Activated T-cell treated with anti-CD3 and anti-CD28 coated beads, Interleukin-2, amount 50 U/mL, for 1 hour (primary cell): Measurements from ENCODE around the gene OVOL1.
A peak's percentile ranks its signal among the peaks of the same experiment; 100 is the strongest.

Source experiments
- DNase-seq: peaks from one replicate; pipeline ENCODE4 v3.0.0-alpha.2; 2020

Gene OVOL1

GRCh38 chr11:65778431-65778900 lies 8.4 kb upstream of the OVOL1 start:
- DNase-seq, result no peak

DNA sequence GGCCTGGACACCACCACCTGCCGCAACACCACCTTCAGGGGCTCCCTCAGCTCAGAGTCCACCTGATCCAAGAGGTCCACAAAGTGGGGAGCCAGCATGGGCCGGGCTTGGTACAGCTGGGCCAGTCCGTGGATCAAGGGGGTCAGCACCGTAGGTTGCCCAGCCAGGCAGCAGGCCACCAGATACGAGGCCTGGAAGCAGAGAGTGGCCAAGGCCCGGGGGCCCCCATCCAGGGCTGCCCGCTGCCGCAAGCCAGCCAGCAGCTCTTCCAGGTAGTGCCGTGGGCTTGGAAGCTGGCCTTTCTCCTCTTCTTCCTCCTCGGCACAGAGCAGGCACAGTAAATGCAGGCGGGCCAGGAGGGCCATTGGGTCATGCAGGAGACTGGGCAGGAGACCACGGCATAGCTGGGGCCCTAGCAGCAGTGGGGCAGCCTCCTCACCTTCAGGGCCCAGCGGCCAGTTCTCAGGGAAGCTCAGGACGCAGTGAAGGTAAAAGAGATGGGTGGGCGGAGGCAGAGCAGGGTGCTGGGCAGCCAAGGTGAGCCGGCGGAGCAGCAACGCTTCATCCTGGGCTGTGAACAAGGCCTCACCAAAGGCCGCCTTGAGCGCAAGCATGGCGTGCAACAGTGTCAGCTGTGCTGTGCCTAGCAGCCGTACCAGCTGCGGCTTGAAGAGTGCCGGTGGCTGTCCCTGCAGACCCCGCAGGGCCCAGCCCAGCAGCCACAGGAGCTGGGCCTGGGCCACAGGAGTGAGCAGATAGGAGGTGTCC lies 7.8 kb upstream of the OVOL1 start:
- DNase-seq, result no peak

DNA sequence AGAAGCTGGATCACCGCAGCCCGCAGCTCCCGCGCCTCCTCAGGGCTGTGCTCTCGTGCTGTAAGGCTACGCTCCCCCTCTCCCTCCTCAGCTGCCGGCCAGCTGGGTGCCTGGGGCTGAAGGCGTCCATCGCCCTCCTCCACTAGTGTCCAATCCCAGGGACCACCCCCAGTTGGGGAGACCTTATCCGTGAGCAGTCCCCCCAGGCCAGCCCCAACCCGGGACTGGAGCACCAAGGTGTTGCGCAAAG lies 7.3 kb upstream of the OVOL1 start:
- no peak for DNase-seq

GRCh38 chr11:65779919-65780769 lies 6.7 kb upstream of the OVOL1 start:
- DNase-seq, result peak; percentile 82

GRCh38 chr11:65780770-65781151 lies 6.1 kb upstream of the OVOL1 start, which contains the start of gene AP5B1:
TSS of gene AP5B1 (minus strand) at chr11:65780976. CDS start at chr11:65780591, 385 bp downstream.
- peak; percentile 83 for DNase-seq

- no peak for DNase-seq
These were observed 5.5 kb upstream of the OVOL1 start for GRCh38 chr11:65781152-65781961.

DNA sequence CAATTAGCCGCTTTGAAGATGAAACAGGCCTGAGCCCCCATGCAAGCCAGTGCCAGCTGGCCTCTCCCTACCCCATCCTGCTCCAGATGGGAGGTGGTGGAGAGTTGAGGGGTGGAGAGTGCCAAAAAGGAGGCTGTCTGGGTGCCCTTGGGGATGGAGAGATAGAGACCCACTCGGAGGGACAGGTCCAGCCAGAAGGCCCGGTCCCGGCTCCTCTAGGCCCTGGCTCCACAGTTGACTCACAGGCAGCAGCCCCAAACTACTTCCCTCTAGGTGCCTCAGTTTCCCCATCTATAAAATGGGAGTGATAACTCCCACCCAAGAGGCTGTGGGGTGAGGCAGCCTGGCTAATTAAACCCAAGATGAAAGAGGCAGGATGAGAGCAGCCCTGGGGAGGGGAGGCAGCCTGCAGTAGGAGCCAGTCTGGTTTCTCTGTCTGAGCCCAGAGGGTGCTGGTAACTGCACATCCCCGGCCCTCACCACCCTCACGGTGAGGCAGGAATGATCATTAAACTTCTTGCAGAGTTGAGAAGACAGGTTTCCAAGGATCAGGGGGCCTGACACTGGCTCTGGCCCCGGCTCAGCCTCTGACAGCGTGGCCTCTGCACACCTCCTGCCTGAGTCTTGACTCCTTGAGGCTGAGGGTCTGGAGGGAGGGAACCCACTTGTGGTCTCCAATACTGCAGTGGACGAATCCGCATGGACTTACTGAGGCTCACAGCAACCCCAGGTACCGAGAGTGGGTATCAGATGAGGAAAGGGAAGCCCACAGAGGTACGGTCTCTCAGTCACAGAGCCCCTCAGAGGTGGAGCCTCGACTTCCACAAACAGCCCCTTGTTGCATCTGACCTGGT lies 4.7 kb upstream of the OVOL1 start:
- no peak for DNase-seq

DNA sequence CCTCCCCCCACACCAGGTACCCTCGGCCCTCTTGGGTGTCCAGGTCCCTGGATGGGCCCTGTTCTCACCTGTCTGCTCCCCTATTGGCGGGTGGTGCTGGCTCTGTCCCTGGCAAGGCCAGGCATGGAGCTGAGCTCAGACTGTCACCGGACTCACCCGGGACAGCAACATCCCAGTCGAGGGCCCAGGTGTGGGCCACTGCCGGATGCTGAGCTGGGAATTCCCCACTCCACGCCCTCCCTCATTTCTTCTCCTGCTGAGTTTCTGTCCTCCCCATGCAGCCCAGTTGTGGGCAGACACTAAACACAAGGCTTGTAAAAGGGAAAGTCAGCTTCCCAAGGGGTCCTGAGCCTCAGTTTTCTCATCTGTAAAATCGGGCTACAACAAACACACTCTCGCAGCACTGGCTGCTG lies 4.0 kb upstream of the OVOL1 start:
- no peak for DNase-seq

DNA sequence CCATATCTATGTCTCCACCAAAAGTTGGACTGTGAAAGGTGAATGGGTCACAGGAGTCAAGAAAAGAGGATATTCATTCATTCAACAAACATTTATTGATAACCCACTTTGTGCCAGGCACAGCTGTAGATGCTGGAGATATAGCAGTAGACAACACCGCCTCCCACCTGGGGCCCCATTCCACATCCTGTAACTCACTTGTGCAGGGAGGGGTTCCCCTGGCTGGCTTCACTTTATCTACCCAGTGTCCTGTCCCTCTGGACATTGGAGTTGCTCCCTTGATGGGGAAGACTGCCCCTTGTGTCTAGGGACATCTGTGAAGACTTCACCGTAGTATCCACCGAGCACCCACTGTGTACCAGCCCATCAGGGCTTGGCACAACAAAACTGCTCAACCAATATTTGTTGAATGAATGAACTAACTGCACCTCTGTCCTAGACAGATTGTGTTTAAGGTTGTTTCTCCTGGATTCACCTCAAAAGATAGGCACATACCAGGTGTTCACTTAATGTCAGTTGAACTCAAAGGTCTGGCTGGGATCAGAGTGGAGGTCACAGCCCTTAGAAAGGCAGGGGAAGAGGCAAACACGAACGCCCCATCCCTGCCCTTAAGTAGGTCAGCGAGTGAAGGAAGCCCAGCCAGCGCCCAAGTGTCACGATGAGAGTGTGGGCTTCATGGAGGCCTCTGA lies 1.4 kb upstream of the OVOL1 start:
- no peak for DNase-seq

- DNase-seq, result peak; percentile 57
These were observed 666 bp upstream of the OVOL1 start for GRCh38 chr11:65786008-65786785.

DNA sequence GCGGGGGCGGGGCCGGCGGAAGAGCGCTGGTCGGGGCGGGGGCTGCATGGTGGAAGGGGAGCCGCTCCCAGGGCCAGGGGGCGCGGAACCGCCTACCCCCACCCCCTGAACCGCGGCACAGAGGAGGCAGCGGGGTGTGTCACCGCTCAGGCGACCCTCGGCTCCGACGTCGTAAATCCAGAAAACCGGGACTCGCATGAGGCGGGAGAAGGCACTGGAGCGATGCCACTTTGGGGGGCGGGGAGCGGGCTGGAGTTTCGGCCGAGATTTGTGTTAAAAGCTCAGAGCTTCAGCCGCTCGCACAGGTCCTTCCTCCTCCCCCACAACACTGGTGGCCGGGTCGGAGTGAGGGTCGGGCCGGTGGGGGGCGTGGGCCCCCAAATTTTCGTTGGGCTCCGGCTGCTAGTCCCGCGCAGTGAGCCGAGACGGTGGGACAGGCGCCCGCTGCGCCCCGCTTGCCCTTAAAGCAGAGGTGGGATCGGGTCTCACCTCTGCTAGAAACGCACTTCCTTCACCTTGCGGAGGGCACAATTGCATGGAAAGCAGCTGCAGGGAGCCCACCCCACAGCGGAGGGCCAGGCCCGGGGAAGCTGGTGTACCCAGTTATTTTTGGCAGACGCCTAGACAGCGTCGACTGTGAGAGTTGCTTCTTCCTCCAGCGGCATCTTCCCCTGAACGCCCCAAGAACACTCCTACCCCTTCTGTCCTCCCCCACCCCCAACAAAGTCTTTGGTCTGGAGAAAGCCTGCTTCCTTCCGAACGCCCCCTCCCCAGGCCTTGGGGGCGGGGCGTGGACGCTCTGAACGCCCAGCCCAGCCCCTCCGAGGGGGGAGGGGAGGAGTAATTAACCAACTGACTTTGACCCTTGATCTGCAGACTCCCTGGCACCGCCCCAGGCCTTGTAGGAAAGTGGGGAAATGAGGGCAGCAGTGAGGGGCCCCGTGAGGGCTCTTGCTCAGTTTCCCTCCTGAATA lies 1.1 kb downstream of the OVOL1 start:
- DNase-seq, result peak; percentile 42

GRCh38 chr11:65788821-65789220 lies 2.0 kb downstream of the OVOL1 start:
- no peak for DNase-seq

- DNase-seq, result no peak
These were observed 2.6 kb downstream of the OVOL1 start for GRCh38 chr11:65789230-65790103.

- no peak for DNase-seq
These were observed 3.4 kb downstream of the OVOL1 start for GRCh38 chr11:65790104-65790901.

DNA sequence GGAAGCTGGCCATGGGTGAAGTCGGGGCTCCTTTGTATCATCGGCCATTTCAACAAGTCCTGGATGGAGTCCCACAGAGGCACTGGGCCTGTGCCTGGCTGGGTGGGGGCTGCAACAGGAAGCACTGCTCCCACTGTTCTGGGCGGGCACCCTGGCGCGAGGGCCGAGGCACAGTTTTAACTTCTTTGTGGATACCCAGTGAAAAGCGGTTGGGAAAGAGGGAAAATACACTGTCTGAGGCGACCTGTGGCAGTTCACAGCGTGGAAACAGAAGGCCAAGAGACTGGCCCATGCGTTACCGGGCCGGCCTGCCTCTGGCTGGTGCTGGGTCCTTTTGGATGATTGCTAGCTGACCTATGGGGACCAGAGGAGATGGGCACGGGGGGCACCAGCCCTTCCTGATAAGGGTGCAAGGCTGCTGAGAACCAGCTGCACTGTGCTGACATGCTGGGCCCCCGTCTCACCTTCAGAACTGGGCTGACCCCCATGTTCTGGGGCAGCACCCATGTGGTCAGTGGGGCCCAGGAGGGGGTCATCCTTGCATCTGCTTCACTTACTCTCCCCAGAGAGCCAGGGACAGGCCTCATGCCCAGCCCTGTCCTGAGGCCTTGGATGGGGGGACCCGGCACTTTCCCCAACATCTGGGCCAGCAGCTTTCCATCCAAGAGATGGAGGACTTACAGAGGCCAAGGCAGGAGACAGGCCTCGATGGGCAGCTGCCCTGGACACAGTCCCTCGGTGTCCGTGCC lies 4.2 kb downstream of the OVOL1 start:
- no peak for DNase-seq

DNA sequence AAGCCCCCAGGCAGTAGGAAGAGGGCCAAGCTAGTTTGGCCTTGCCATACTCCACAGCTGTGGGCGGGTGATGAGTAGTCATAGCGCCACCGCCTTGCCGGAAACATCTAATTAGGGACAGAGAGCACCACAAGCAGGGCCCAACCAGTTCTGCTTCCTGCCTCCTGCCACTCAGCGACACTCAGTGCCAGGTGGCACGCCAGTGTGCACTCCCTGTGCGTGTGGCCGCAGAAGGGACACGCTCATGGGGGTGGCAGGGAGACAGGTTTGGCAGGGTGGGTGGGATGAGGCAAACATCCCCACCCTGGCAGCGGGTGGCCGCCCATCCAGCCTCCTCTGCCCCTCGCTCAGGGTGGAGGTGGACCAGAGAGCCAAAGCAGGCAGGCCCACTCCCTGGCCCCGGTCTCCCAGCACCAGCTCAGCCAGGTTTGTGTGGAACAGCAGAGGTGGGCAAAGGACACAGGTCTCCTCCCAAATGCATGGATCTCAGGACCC lies 4.9 kb downstream of the OVOL1 start:
- DNase-seq, result peak; percentile 40

GRCh38 chr11:65792456-65792855 lies 5.6 kb downstream of the OVOL1 start:
- DNase-seq, result no peak
